GM18502 (cell line): ENCODE data around the gene TCEAL1.
"Not testable (repeated sequence)": the region's sequence is repeated elsewhere in the genome, so short reads cannot be mapped to it uniquely, and the experiment has no call there.

Experiments used
- ATAC-seq: cut with Tn5 transposase; IDR thresholded peaks from one replicate; pipeline ENCODE4 v1.9.1; 2021; ENCODE audit warnings: mild to moderate bottlenecking; ENCODE audit not compliant: unreplicated experiment, poor library complexity

The TCEAL1 gene

DNA sequence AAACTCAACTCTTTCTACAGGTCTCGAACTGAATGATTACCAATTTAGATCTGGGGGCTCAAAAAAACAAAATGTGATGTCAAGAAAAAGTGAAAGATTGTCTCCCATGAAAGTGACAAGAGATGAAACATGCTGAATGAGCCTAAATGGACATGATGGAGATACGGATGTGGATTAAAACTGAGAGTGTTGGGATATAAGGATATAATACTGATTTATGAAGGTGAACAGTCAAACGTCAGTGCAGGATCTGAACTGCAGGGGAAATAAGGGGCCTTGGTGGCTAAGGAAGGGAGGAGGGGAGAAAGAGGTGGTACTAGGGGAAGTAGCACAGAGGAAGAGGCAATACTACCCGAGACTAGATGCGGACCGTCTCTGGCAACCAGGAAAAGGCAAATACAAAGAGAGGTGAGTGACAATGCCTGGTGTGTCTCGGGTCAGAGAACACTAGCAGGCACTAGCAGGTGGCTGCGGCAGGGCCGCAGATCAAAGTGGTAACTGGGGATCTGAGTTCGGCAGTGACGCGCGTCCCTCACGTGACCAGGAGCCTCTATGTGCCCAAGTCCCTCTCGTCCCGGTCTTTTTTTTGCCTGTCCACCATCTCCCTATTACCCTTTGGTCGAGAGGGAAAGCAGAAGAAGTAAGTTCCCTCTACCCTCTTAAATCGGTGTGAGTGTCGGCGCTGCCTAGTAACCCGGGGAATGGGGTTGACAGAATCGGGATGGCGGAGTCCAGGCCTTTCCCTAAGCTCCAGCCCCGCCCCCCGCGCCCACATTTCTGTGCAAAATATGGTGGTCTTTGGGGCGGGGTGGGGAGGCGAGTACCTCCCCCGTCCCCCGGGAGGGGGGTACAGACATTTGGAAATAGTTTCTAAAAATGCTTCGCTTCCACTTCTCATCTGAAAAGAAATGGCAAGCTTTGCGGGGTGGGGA lies at the start of gene TCEAL1:
Gene TCEAL1 (plus strand): TSS at position 590 of the 932 bp plus-strand sequence. CDS start 942 bp downstream, outside the sequence.
- peak; percentile 68 for ATAC-seq

- ATAC-seq: no peak
These were observed 44.2 kb upstream of the TCEAL1 start for GRCh38 chrX:103584596-103584995.

GRCh38 chrX:103585411-103586313 lies 43.1 kb upstream of the TCEAL1 start, which contains the start of gene TCEAL4:
TSS of gene TCEAL4 (plus strand) at chrX:103585515. CDS start at chrX:103586676, 1,161 bp downstream.
- ATAC-seq: peak; percentile 89

- peak; percentile 37 for ATAC-seq
These were observed 42.5 kb upstream of the TCEAL1 start for GRCh38 chrX:103586314-103586646.

DNA sequence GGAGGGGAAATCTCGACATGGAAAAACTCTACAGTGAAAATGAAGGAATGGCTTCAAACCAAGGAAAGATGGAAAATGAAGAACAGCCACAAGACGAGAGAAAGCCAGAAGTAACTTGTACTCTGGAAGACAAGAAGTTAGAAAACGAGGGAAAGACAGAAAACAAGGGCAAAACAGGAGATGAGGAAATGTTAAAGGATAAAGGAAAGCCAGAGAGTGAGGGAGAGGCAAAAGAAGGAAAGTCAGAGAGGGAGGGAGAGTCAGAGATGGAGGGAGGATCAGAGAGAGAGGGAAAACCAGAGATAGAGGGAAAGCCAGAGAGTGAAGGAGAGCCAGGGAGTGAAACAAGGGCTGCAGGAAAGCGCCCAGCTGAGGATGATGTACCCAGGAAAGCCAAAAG lies 42.1 kb upstream of the TCEAL1 start:
- ATAC-seq: no peak

DNA sequence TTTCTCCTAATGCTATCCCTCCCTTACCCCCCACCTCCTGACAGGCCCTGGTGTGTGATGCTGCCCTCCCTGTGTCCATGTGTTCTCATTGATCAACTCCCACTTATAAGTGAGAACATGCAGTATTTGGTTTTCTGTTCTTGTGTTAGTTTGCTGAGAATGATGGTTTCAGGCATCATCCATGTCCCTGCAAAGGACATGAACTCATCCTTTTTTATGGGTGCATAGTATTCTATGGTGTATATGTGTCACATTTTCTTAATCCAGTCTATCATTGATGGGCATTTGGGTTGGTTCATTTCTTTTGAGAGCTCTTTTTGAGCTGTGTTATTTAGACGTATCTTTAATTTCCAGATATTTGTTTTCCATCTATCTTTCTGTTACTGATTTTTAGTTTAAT lies 36.5 kb upstream of the TCEAL1 start:
- not testable (repeated sequence) for ATAC-seq

- ATAC-seq: not testable (repeated sequence)
These were observed 33.6 kb upstream of the TCEAL1 start for GRCh38 chrX:103595202-103595601.

- ATAC-seq: peak; percentile 77
These were observed 21.1 kb upstream of the TCEAL1 start, which contains the start of gene TCEAL3 for GRCh38 chrX:103607364-103608305. TSS of gene TCEAL3 (plus strand) at chrX:103607963. CDS start at chrX:103609065, 1,102 bp downstream.

DNA sequence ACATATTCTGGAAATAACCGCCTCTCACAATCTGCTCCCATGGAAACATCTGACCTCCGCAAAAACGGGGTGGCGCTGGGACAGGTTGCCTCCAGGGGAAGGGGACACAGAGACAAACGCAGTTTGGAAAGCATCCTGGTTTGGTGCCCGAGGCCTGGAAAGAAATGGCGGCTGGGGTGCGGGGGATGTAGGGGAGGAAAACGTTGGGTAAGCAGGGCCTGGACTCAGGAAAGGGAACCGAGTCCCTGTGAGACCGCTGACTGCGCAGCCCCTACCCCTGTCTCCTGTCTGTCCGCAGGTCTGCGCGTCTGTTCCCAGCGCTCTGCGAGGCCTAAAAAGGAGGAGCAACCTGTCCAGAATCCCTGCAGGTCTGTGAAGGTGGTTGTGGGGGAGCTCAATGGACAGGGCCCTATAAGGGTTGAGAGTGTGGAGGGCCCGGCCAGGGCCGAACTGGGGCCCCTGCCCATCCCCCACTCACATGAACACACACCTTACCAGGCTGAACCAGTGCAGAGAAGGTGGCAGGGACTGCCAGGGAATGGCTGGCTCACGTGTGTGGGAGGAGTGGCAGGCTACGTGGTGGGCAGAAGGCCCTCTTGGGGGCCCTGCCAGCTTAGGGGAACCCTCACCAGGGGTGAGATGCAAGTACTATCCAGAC lies 20.3 kb upstream of the TCEAL1 start:
- peak; percentile 33 for ATAC-seq

GRCh38 chrX:103610282-103610681 lies 18.5 kb upstream of the TCEAL1 start:
- no peak for ATAC-seq

DNA sequence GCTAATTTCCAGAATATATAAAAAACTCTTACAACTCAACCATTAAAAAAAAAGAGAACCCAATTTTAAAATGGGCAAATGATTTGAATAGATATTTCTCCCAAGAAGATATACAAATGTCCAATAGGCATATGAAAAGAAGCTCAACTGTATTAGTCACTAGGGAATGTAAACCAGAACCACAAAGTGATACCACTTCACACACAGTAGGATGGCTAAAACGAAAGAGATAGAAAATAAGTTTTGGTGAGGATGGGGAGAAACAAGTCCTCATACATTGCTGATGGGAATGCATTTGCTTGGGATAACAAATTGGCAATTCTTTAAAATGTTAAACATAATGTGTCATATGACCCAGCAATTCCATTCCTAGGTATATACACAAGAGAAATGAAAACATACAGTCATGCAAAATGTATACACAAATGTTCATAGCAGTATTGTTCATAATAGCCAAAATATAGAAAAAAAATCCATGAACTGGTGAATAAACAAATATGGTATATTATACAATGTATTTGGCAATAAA lies 15.3 kb upstream of the TCEAL1 start:
- no peak for ATAC-seq

DNA sequence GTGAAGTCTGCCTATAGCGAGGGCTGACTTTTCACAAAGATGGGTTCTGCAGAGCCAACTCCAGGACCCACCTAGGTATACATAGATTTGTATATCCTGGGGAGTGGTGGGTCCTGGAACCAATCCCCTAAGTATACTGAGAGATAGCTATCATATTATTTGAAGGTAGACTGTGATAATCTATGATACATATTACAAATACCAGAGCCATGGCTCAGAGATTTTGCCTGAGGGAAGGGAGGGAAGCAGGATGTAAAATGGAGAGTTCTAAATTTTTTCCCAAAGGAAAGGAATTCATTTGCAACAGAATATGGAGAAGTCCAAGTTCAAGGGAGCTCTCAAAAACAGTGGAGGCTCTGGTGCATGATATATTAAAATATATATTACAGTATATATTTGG lies 13.8 kb upstream of the TCEAL1 start:
- no peak for ATAC-seq

GRCh38 chrX:103615781-103616371 lies 12.9 kb upstream of the TCEAL1 start:
- ATAC-seq: no peak

- ATAC-seq: no peak
These were observed 12.0 kb upstream of the TCEAL1 start for GRCh38 chrX:103616676-103617186.

GRCh38 chrX:103624111-103624510 lies 4.7 kb upstream of the TCEAL1 start:
- ATAC-seq: no peak

GRCh38 chrX:103626855-103627254 lies 1.9 kb upstream of the TCEAL1 start:
- no peak for ATAC-seq

DNA sequence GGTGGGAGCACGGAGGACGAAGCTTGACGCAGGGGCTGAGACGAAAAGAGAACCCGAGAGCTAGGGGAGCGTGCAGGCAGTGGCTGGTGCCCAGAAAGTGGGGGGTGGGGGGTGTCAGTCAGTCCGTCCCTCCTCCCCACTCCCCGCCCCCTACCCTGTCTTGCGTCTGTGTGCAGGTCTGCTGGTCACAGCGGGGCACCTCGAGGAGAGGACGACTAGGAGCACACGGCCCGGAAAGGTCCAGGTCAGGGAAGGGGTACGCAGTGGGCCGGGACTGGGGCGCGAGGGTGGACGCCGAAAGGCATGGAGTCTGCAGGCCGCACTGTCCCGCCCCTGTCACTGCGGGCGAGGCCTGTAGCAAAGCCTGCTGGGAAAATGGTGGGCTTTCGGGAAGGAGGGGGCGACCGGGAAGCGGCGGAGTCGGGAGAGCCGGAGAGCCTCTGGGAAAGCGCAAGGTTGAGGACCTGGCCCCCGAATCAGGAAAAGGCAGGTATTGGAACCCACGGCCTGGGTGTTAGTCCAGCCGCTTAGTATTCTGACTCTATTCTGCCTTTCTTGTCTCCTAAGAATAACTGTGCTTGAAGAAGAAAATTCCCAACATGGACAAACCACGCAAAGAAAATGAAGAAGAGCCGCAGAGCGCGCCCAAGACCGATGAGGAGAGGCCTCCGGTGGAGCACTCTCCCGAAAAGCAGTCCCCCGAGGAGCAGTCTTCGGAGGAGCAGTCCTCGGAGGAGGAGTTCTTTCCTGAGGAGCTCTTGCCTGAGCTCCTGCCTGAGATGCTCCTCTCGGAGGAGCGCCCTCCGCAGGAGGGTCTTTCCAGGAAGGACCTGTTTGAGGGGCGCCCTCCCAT lies 769 bp downstream of the TCEAL1 start:
- ATAC-seq: peak; percentile 47

GRCh38 chrX:103630171-103630511 lies 1.4 kb downstream of the TCEAL1 start:
- peak; percentile 3 for ATAC-seq
